ENCODE data around the gene HRAS. TPM values are rescaled to one million over a fixed set of nuclear protein-coding genes. Genes with fewer than 3 reads are reported as not detected.

HRAS gene
- total and polyA plus RNA-seq, 2 of the 8 experiments (the other 6 are each of a cell fraction or from before 2014, with no cell fraction given): 44.3 to 54.7 TPM

DNA sequence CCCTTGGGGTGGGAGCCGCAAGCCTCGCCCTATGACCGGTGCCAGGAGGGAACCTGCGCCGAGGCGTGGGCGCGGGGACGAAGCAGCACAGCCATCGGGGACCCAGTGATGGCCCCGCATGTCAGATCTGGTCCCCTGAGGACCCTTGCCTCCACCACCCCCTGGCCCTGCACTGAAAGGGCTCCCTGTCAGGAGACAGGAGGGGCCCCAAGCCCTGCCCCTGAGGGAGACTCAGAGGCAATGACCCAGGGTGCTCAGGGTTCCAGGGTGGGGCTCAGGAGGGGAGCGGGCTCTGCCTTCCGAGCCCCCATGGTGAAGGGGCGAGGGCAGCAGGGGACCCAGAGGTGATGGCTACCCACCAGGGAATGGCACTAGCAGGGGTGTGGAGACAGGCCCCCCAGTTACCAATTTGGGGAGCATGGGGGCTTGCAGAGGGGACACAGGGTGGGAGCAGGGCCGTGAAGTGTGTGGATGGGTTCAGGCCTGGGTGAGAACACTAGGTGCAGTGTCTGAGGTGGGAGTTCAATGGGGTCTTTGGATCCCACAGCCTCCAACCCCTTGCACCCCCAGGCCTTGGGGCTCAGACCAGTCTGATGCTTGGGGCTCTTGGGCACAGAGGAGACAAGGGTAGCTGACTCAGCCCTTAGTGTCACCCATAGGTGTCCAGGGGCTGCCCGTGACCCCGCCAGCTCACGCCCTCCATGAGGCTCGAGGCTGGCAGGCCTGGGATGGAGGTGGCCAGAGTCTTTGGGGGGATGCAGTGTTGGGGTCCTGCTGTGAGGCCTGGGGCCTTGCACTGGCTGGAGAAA is 2.5 kb upstream of the HRAS start:
- peaks cover 0 to 8% (median 2%) of the 10 kb centered on the region in 4 experiments; a peak in 4 of 8 replicates for H3K36me3 ChIP-seq (ENCODE audit: control insufficient read depth in 2 of 4, insufficient read depth in 4 of 4, low read length in 3 of 4)
- H3K56ac ChIP-seq (replicated peaks; ENCODE audit: insufficient read length, low read depth, low read length): no peak overlapping the region
- H4K8ac ChIP-seq (ENCODE audit: extremely low read depth, insufficient read depth, low read length): peak overlapping the region; percentile 69; the same call in 1 of the 2 replicates
- POLR2A ChIA-PET (ENCODE audit: partially characterized antibody): interaction anchor here (0.5 to 2.5 kb wide), 6 partner anchors 11 to 89 kb away, joined by 3 to 11 read pairs (median 4); partner anchors contain the start of genes LMNTD2, PHRF1, RNH1 and SCT
- H3K23me2 ChIP-seq (ENCODE audit: low read depth, low read length): peaks cover 21% of the 10 kb centered on the region; the same call in 1 of the 2 replicates
- no peaks in the 10 kb centered on the region for H3K79me1 ChIP-seq (ENCODE audit: low read depth, low read length)
- H2BK5ac ChIP-seq (ENCODE audit: low read depth, low read length): peak overlapping the region; percentile 66; the same call in 1 of the 2 replicates
- H2BK20ac ChIP-seq (ENCODE audit: low read length): 0 out of 2 replicates have a peak overlapping the region, but pooled peaks have one; percentile 18
- peaks cover 0 to 19% (median 10%) of the 10 kb centered on the region in 4 experiments; a peak in 5 of 7 replicates for H3K4me1 ChIP-seq (replicated peaks in 1 of 4; ENCODE audit: control insufficient read depth in 3 of 4, insufficient read depth in 4 of 4, low read length in 3 of 4)
- no peak overlapping the region; the same call in 1 of the 2 replicates for H3K18ac ChIP-seq (ENCODE audit: extremely low read depth, low read length)
- 48% methylated on average over 19 of the region's 19 CpGs; no CpG with 5 or more reads in 1 of the 2 experiments for WGBS, 2 experiments (ENCODE audit: extremely low coverage in 1 of 2, insufficient coverage in 1 of 2, insufficient read length in 1 of 2, insufficient replicate concordance in 2 of 2, low coverage in 1 of 2, low lambda C conversion rate in 2 of 2, missing lambda C conversion rate in 1 of 2)
- H3K9ac ChIP-seq (replicated peaks in 1 of 4; ENCODE audit: extremely low read depth in 1 of 4, low read depth in 3 of 4, low read length in 3 of 4): no peak overlapping the region
- H2BK15ac ChIP-seq (ENCODE audit: low read length): peak overlapping the region; percentile 40; the same call in 1 of the 2 replicates
- TF ChIP-seq ASH2L (IDR thresholded peaks at IDR 0.05; ENCODE audit: low read length): peak; percentile 2
- peak; percentile 8 for TF ChIP-seq KDM4A (IDR thresholded peaks at IDR 0.05; ENCODE audit: low read depth, low read length, severe bottlenecking)
- TF ChIP-seq EZH2 (IDR thresholded peaks at IDR 0.05; ENCODE audit: low read depth, low read length, severe bottlenecking): no peak
- no peak for TF ChIP-seq SRF (IDR thresholded peaks at IDR 0.05; ENCODE audit: low read depth, low read length)
- no peak for TF ChIP-seq FOSL1 (IDR thresholded peaks at IDR 0.05; ENCODE audit: insufficient read depth, low read depth, low read length)
- no peak overlapping the region for H2BK120ac ChIP-seq (replicated peaks; ENCODE audit: low read depth, low read length)
- CTCF ChIA-PET (ENCODE audit: partially characterized antibody): interaction anchor here (0.6 to 1.6 kb wide), 4 partner anchors 11 to 398 kb away, joined by 3 to 4 read pairs (median 4); no protein-coding TSS in a partner anchor
- peaks cover 0 to 16% (median 6%) of the 10 kb centered on the region in 4 experiments; a peak in 5 of 7 replicates for H3K27me3 ChIP-seq (replicated peaks in 1 of 4; ENCODE audit: control insufficient read depth in 3 of 4, extremely low read depth in 1 of 4, insufficient read depth in 3 of 4, low read length in 3 of 4)
- no peak overlapping the region for H4K5ac ChIP-seq (ENCODE audit: insufficient read length, low read depth, low read length)
- no peak overlapping the region for H3K4ac ChIP-seq (replicated peaks; ENCODE audit: insufficient read length, low read depth, low read length)
- peak overlapping the region; percentile 48; the same call in 1 of the 2 replicates for H2AK5ac ChIP-seq (ENCODE audit: low read depth, low read length)
- H3K9me3 ChIP-seq (ENCODE audit: insufficient read depth in 2 of 2, low read depth in 1 of 2, low read length in 1 of 2): no peaks in the 10 kb centered on the region
- FAIRE-seq: no peak
- peak overlapping the region; percentile 39; the same call in 1 of the 2 replicates for H2BK12ac ChIP-seq (ENCODE audit: low read depth, low read length)
- no peak overlapping the region for H2AFZ ChIP-seq (ENCODE audit: low read length)
- no peak for DNase-seq (ENCODE audit: low read depth in 1 of 2, low spot score in 2 of 2)
- H3K79me2 ChIP-seq (ENCODE audit: control insufficient read depth in 1 of 2, insufficient read depth in 2 of 2, low read length in 2 of 2): no peaks in the 10 kb centered on the region
- H3K4me3 ChIP-seq (ENCODE audit: extremely low read depth in 1 of 4, insufficient read depth in 2 of 4, low read depth in 3 of 4, low read length in 4 of 4): peak overlapping the region; percentile 24 to 81 (median 30)
- H3K27ac ChIP-seq (ENCODE audit: low read depth, low read length): no peak overlapping the region
- H4K20me1 ChIP-seq (replicated peaks in 1 of 2; ENCODE audit: control insufficient read depth in 1 of 2, insufficient read depth in 2 of 2, low read length in 2 of 2): peaks cover 5 to 7% of the 10 kb centered on the region in 2 experiments
- peak overlapping the region; percentile 61 to 82 for H3K4me2 ChIP-seq (ENCODE audit: insufficient read depth in 1 of 2, low read depth in 2 of 2, low read length in 2 of 2)
- no peak overlapping the region for H3K14ac ChIP-seq (ENCODE audit: insufficient read length)
- peak overlapping the region; percentile 51 for H4K91ac ChIP-seq (replicated peaks; ENCODE audit: insufficient read length, low read length)
- H3K23ac ChIP-seq (ENCODE audit: insufficient read length): no peak overlapping the region

Measured in H1 (cell line).